ENCODE data around the gene PPP2R5E. TPM values are rescaled to one million over a fixed set of nuclear protein-coding genes. Genes with fewer than 3 reads are reported as not detected.

PPP2R5E gene
- total RNA-seq, 1 experiment from 2014 or later: 47.2 TPM

GRCh38 chr14:63543826-63544406 lies 739 bp upstream of the PPP2R5E start:
- DNase-seq (ENCODE audit: low read depth, low spot score): no peak
- CTCF ChIA-PET: interaction anchor here (1.4 kb wide), 1 partner anchor 155 kb away, joined by 4 read pairs; no protein-coding TSS in a partner anchor

More at GRCh38 chr14:63543826-63544406, 739 bp upstream of the PPP2R5E start:
- H3K36me3 ChIP-seq (ENCODE audit: control insufficient read depth, insufficient read depth, low read length): peaks cover 7% of the 10 kb centered on the region
- intact Hi-C loops (cut with micrococcal nuclease; ENCODE audit: unreplicated experiment): loop anchor here (10.0 kb wide), 1 partner anchor 149 kb away; no protein-coding TSS in a partner anchor
- TSS peak; percentile 97 for BruUV-seq (replicated peaks)
- in situ Hi-C loops (cut with HindIII; ENCODE audit: low pct_unique_long_range_greater_than_20kb, low sequenced_read_pairs): no loop called here
- H3K4me1 ChIP-seq (ENCODE audit: control insufficient read depth, insufficient read depth, low read length): peaks cover 7% of the 10 kb centered on the region
- no peaks in the 10 kb centered on the region for H3K27me3 ChIP-seq (ENCODE audit: control insufficient read depth, insufficient read depth, low read length)
- peak overlapping the region; percentile 92 for H3K27ac ChIP-seq (ENCODE audit: low read length)
- peak overlapping the region; percentile 87 to 91 for H3K4me3 ChIP-seq (ENCODE audit: low read depth in 2 of 2, low read length in 2 of 2)
- no peak for TF ChIP-seq CTCF (IDR thresholded peaks at IDR 0.05)
- TF ChIP-seq SIN3A (IDR thresholded peaks at IDR 0.05; ENCODE audit: borderline replicate concordance, insufficient read depth, low read depth, low read length): no peak
- no peak for TF ChIP-seq TCF7L2 (IDR thresholded peaks at IDR 0.05; ENCODE audit: low read depth, low read length)
- TF ChIP-seq POLR2AphosphoS5 (IDR thresholded peaks at IDR 0.05; ENCODE audit: low read depth, low read length): no peak
- TF ChIP-seq REST (IDR thresholded peaks at IDR 0.05; ENCODE audit: insufficient read depth in 1 of 2, low read depth in 2 of 2, low read length in 1 of 2): no peak
- H3K9me3 ChIP-seq (ENCODE audit: control insufficient read depth, insufficient read depth, low read depth, low read length): no peaks in the 10 kb centered on the region
- POLR2A ChIA-PET: interaction anchor here (0.6 kb wide), 1 partner anchor 433 kb away, joined by 4 read pairs; no protein-coding TSS in a partner anchor
- ATAC-seq: no peak; the same call in 1 of the 2 replicates
